ENCODE results near the gene CD99.

- TF ChIP-seq CTCF (IDR thresholded peaks at IDR 0.05), result no peak
- TF ChIP-seq POLR2A (IDR thresholded peaks at IDR 0.05), result no peak
These were observed 94.4 kb downstream of the CD99 start for GRCh38 chrX:2785538-2785937.

All from testis (tissue), 2 donors.